K562 (cell line): ENCODE measurements around the gene TMEM225B. TPM values are rescaled to one million over a fixed set of nuclear protein-coding genes. Genes with fewer than 3 reads are reported as not detected.

Experiments used
- ATAC-seq: fragments of 200-7000 bp; cut with Tn5 transposase; 3 replicates; pipeline ENCODE4 v1.9.1; 2020; ENCODE audit warnings: moderate library complexity
- BruUV-seq: library from RNA; stranded (reverse); fragments of 400-500 nt; replicated peaks from 2 replicates; lab custom pipeline; 2021; lab: Mats Ljungman, UMichigan
- CTCF ChIA-PET: fragments of 300-600 bp; formaldehyde crosslinking; extraction: SDS; loops from one replicate; lab custom pipeline; 2021; ENCODE audit warnings: low intra/inter-chr PET ratio; lab: Yijun Ruan, JAX
- POLR2A ChIA-PET: fragments of 300-600, 350-650 bp; sonication (Branson Sonifier 250); formaldehyde crosslinking; extraction: SDS; loops from one replicate; lab custom pipeline; 2021; ENCODE audit warnings: antibody characterized with exemption, inconsistent platforms; lab: Yijun Ruan, JAX
- DNase-seq, 4 experiments: peaks; one replicate each; pipeline versions ENCODE4 v3.0.0 to v3.0.0-alpha.2; 2011 to 2018; ENCODE audit warnings: low spot score in 3 of 4, mixed read lengths in 3 of 4; ENCODE audit errors: extremely low read depth in 1 of 4
- FAIRE-seq: peaks from 2 replicates; lab custom pipeline; 2011; peaks lifted over from hg19 to GRCh38; lab: Jason Lieb, UNC
- H2AFZ ChIP-seq: 2 replicates; pipeline ENCODE4 v1.6.0; 2011; ENCODE audit warnings: low read depth, low read length, control low read depth, inconsistent platforms
- H3K27ac ChIP-seq: fragments of 200-600 bp; 3 replicates; pipeline ENCODE4 v1.8.0; 2011; ENCODE audit warnings: low read depth, mild to moderate bottlenecking, control low read depth, inconsistent platforms, low read length, moderate library complexity, mixed read lengths; ENCODE audit errors: extremely low read depth
- H3K27me3 ChIP-seq, 2 experiments: fragments of 300-600 bp in 1 of 2; 2 replicates in 1 of 2; 3 replicates in 1 of 2; pipeline versions ENCODE4 v1.6.0 to v1.8.0; 2011; ENCODE audit warnings: inconsistent platforms in 2 of 2, low read length in 2 of 2, mild to moderate bottlenecking in 1 of 2, mixed read lengths in 1 of 2, moderate library complexity in 1 of 2; ENCODE audit not compliant: control insufficient read depth in 2 of 2, insufficient read depth in 2 of 2
- H3K36me3 ChIP-seq: fragments of 300-600 bp; 3 replicates; pipeline ENCODE4 v1.8.0; 2011; ENCODE audit warnings: mild to moderate bottlenecking, low read length, inconsistent platforms; ENCODE audit not compliant: control insufficient read depth, insufficient read depth
- H3K4me1 ChIP-seq, 2 experiments: fragments of 200-600 bp in 1 of 2; replicated peaks in 1 of 2; 2 replicates in 1 of 2; 3 replicates in 1 of 2; pipeline versions ENCODE4 v1.5.1 to v1.8.0; 2011; ENCODE audit warnings: inconsistent platforms in 2 of 2, low read length in 2 of 2, mild to moderate bottlenecking in 1 of 2, mixed read lengths in 1 of 2, moderate library complexity in 1 of 2; ENCODE audit not compliant: control insufficient read depth in 2 of 2, insufficient read depth in 2 of 2
- H3K4me2 ChIP-seq: 2 replicates; pipeline ENCODE4 v1.6.1; 2011; ENCODE audit warnings: low read length, control low read depth, inconsistent platforms, mixed read lengths; ENCODE audit not compliant: insufficient read depth
- H3K4me3 ChIP-seq: fragments of 200-600 bp; sonication (generic), shearing (Covaris generic); 2 replicates; pipeline ENCODE4 v1.5.1; 2016; ENCODE audit warnings: control low read depth, inconsistent platforms
- H3K79me2 ChIP-seq: fragments of 200-600 bp; 3 replicates; pipeline ENCODE4 v1.8.0; 2011; ENCODE audit warnings: low read length, inconsistent platforms; ENCODE audit not compliant: control insufficient read depth, insufficient read depth
- H3K9ac ChIP-seq, 2 experiments: 2 replicates each; pipeline versions ENCODE4 v1.6.0 to v1.6.1; 2011; ENCODE audit warnings: low read depth in 2 of 2, low read length in 2 of 2, control low read depth in 1 of 2, inconsistent platforms in 1 of 2, mild to moderate bottlenecking in 1 of 2, mixed read lengths in 1 of 2; ENCODE audit not compliant: insufficient read depth in 1 of 2
- H3K9me1 ChIP-seq: one replicate; pipeline ENCODE4 v1.6.0; 2011; ENCODE audit warnings: inconsistent platforms, mild to moderate bottlenecking, low read length, moderate library complexity; ENCODE audit not compliant: control insufficient read depth, insufficient read depth
- H3K9me3 ChIP-seq: replicated peaks from 2 replicates; pipeline ENCODE4 v1.5.1; 2011; ENCODE audit warnings: low read depth, low read length, inconsistent platforms; ENCODE audit not compliant: control insufficient read depth, insufficient read depth
- H4K20me1 ChIP-seq: replicated peaks from 2 replicates; pipeline ENCODE4 v1.6.1; 2011; ENCODE audit warnings: low read length, inconsistent platforms, mixed read lengths; ENCODE audit not compliant: control insufficient read depth, insufficient read depth
- BRCA1 ChIP-seq, 2 experiments: fragments of 450-650 bp in 1 of 2; sonication (generic) in 1 of 2; formaldehyde crosslinking in 1 of 2; IDR thresholded peaks; 2 replicates each; pipeline versions ENCODE4 v1.5.0 to v1.6.1; 2017 to 2020; ENCODE audit warnings: mild to moderate bottlenecking in 1 of 2, missing genetic modification reagents in 1 of 2
- MAZ ChIP-seq, 2 experiments: fragments of 450-650 bp in 1 of 2; sonication (generic) in 1 of 2; formaldehyde crosslinking; IDR thresholded peaks in 1 of 2; conservative IDR thresholded peaks in 1 of 2; 2 replicates each; pipeline versions ENCODE4 v1.4.0 to v1.5.0; 2020; ENCODE audit warnings: mild to moderate bottlenecking in 1 of 2, missing genetic modification reagents in 1 of 2
- POLR2A ChIP-seq: fragments of 450-650 bp; conservative IDR thresholded peaks from 2 replicates; pipeline ENCODE4 v1.6.1; 2016
- POLR2G ChIP-seq: fragments of 200-400 bp; formaldehyde crosslinking; IDR thresholded peaks from 2 replicates; pipeline ENCODE4 v1.6.1; 2017; ENCODE audit warnings: low read depth, mild to moderate bottlenecking, antibody characterized with exemption, low read length, moderate library complexity
- RAD51 ChIP-seq: fragments of 450-650 bp; IDR thresholded peaks from 2 replicates; pipeline ENCODE4 v1.7.1; 2016; ENCODE audit warnings: low read depth, mild to moderate bottlenecking, borderline replicate concordance
- RBFOX2 ChIP-seq: fragments of 200-400 bp; formaldehyde crosslinking; IDR thresholded peaks from 2 replicates; pipeline ENCODE4 v1.6.1; 2017; ENCODE audit warnings: low read depth, mild to moderate bottlenecking, low read length, moderate library complexity
- SAP30 ChIP-seq: fragments of 200-600 bp; sonication (generic); IDR thresholded peaks from 2 replicates; pipeline ENCODE4 v1.6.1; 2012; ENCODE audit warnings: borderline replicate concordance, low read depth, mild to moderate bottlenecking, moderate library complexity, low read length, control low read depth, inconsistent platforms; ENCODE audit not compliant: insufficient read depth, poor library complexity, severe bottlenecking
- SIN3B ChIP-seq: fragments of 450-650 bp; IDR thresholded peaks from 2 replicates; pipeline ENCODE4 v1.6.1; 2017; ENCODE audit warnings: low read depth, mild to moderate bottlenecking, moderate library complexity
- TAF7 ChIP-seq: fragments of 450-650 bp; IDR thresholded peaks from 2 replicates; pipeline ENCODE4 v1.6.1; 2016; ENCODE audit warnings: missing genetic modification characterization, missing compliant biosample characterization
- TEAD1 ChIP-seq, 2 experiments: fragments of 450-650 bp in 1 of 2; sonication (generic) in 1 of 2; formaldehyde crosslinking; IDR thresholded peaks; 2 replicates each; pipeline versions ENCODE4 v1.4.0 to v1.8.0; 2020 to 2022; ENCODE audit warnings: mild to moderate bottlenecking in 2 of 2, missing genetic modification reagents in 1 of 2
- ZNF232 ChIP-seq: sonication (generic); formaldehyde crosslinking; IDR thresholded peaks from 2 replicates; pipeline ENCODE4 v1.8.0; 2022; ENCODE audit warnings: mild to moderate bottlenecking, missing genetic modification reagents
- ZNF253 ChIP-seq: fragments of 250-450 bp; sonication (Bioruptor Pico); conservative IDR thresholded peaks from 2 replicates; pipeline ENCODE4 v1.6.1; 2021; ENCODE audit warnings: mild to moderate bottlenecking
- ZNF280B ChIP-seq: fragments of 250-450 bp; sonication (Bioruptor Pico); IDR thresholded peaks from 2 replicates; pipeline ENCODE4 v1.5.1; 2021; ENCODE audit warnings: mild to moderate bottlenecking
- ZNF3 ChIP-seq: fragments of 250-450 bp; sonication (Bioruptor Pico); IDR thresholded peaks from 2 replicates; pipeline ENCODE4 v1.5.0; 2021; ENCODE audit warnings: mild to moderate bottlenecking, moderate library complexity
- ZNF75A ChIP-seq: fragments of 450-650 bp; formaldehyde crosslinking; IDR thresholded peaks from 2 replicates; pipeline ENCODE4 v1.4.0; 2020; ENCODE audit warnings: mild to moderate bottlenecking
- WGBS: fragments of 100-300 bp; shearing (Covaris generic); methylation state at CpG from one replicate; pipeline ENCODE4 v1.1.6; 2016; ENCODE audit warnings: low coverage, mixed read lengths; ENCODE audit not compliant: insufficient coverage; ENCODE audit errors: missing lambda C conversion rate; 5-methylcytosine and 5-hydroxymethylcytosine counted together
- in situ Hi-C: fragments of 300-500 bp; cut with MboI; formaldehyde crosslinking; loops from 4 replicates; pipeline ENCODE4 v1.15.0; 2018; ENCODE audit warnings: inconsistent platforms, mixed read lengths
- intact Hi-C: fragments of 100-400 bp; cut with micrococcal nuclease; formaldehyde crosslinking; loops from 2 replicates; pipeline ENCODE4 v1.14.2; 2022
- polyA plus RNA-seq, 8 experiments: library from polyadenylated mRNA; depleted of rRNA in 4 of 8; stranded (reverse) in 5 of 8; unstranded in 3 of 8; fragments of >200 nt; fragmentation: Nextera tagmentation in 2 of 8; fragmentation: Illumina TruSeq in 1 of 8; extraction: Ambion mirVana in 2 of 8; extraction: Trizol in 1 of 8; gene quantifications; 2 replicates each; pipeline versions ENCODE4 v1.2.1 to v1.2.3, GENCODE V29; 2011 to 2014; ENCODE audit warnings: inconsistent platforms in 1 of 8, missing spikeins in 1 of 8
- total RNA-seq, 7 experiments: library from RNA; depleted of rRNA in 6 of 7; stranded (reverse); fragments of >200 nt in 6 of 7; fragmentation: Illumina TruSeq in 2 of 7; extraction: Trizol in 2 of 7; gene quantifications; 2 replicates each; pipeline versions ENCODE4 v1.2.1 to v1.2.3, GENCODE V29; 2011 to 2021; ENCODE audit warnings: low replicate concordance in 1 of 7

TMEM225B gene
- total and polyA plus RNA-seq, 9 of the 15 experiments (the other 6 are each of a cell fraction or from before 2014, with no cell fraction given) = 0.08 to 0.73 (median 0.56) TPM

- no peak for FAIRE-seq
- H3K36me3 ChIP-seq = peaks cover 83% of the 10 kb centered on the region
- H3K79me2 ChIP-seq = no peaks in the 10 kb centered on the region
- H3K4me3 ChIP-seq = no peak overlapping the region
- CTCF ChIA-PET = no interaction called here
- no peak overlapping the region for H2AFZ ChIP-seq
- intact Hi-C loops (loop anchor here (5.0 kb wide), 2 partner anchors 248 to 288 kb away; partner anchors contain the start of genes OR2AE1 and TRIM4), in situ Hi-C loops (no loop called here)
- H4K20me1 ChIP-seq = peaks cover 6% of the 10 kb centered on the region; the same call in 1 of the 2 replicates
- ATAC-seq = no peak
- no peaks in the 10 kb centered on the region for H3K27me3 ChIP-seq
- no TSS peak for BruUV-seq
- POLR2A ChIA-PET = interaction anchor here (0.6 to 4.3 kb wide), 4 partner anchors 12 to 299 kb away, joined by 3 to 29 read pairs (median 3); partner anchors contain the start of gene ZSCAN25
- DNase-seq = no peak
- H3K4me2 ChIP-seq = no peak overlapping the region
- no peaks in the 10 kb centered on the region for H3K9me1 ChIP-seq
- 97% methylated on average over 19 of the region's 20 CpGs for WGBS
- H3K9me3 ChIP-seq = no peaks in the 10 kb centered on the region
- H3K9ac ChIP-seq = peak overlapping the region in 1 of 2 experiments; percentile 12; a peak in 1 of 4 replicates
- H3K27ac ChIP-seq = no peak overlapping the region
- peaks cover 0 to 5% of the 10 kb centered on the region in 2 experiments; a peak in 4 of 5 replicates for H3K4me1 ChIP-seq
- TF ChIP-seq TAF7 (tag) (no peak), POLR2A (no peak), ZNF232 (CRISPR knock-in tag) (no peak), SAP30 (no peak), TEAD1 (CRISPR knock-in tag; IDR thresholded peaks at IDR 0.05) (no peak), RAD51 (no peak), MAZ (CRISPR knock-in tag; conservative IDR thresholded peaks at IDR 0.05 in 1 of 2, IDR thresholded peaks at IDR 0.05 in 1 of 2) (no peak), SIN3B (no peak), RBFOX2 (peak; percentile 38; the same call in 1 of the 2 replicates), ZNF3 (no peak), ZNF75A (CRISPR knock-in tag) (no peak), ZNF253 (CRISPR knock-in tag) (no peak), POLR2G (peak; percentile 28; the same call in 1 of the 2 replicates), BRCA1 (IDR thresholded peaks at IDR 0.05) (no peak), BRCA1 (CRISPR knock-in tag; IDR thresholded peaks at IDR 0.05) (no peak), ZNF280B (CRISPR knock-in tag) (no peak)
- TF ChIP-seq, all 486 proteins: peak for 2
Measured at GRCh38 chr7:99629643-99630042, 31.6 kb downstream of the TMEM225B start.
